Hematopoietic multipotent progenitor cell treated with erythropoietin and hydrocortisone succinate and interleukin-3 and kit ligand, for 17 days (in vitro differentiated cells): ENCODE results near the gene NHSL1.

ENCODE experiments used
- DNase-seq: peaks from one replicate; pipeline ENCODE4 v3.0.0-alpha.2; 2015; ENCODE audit warnings: low spot score

NHSL1 gene

DNA sequence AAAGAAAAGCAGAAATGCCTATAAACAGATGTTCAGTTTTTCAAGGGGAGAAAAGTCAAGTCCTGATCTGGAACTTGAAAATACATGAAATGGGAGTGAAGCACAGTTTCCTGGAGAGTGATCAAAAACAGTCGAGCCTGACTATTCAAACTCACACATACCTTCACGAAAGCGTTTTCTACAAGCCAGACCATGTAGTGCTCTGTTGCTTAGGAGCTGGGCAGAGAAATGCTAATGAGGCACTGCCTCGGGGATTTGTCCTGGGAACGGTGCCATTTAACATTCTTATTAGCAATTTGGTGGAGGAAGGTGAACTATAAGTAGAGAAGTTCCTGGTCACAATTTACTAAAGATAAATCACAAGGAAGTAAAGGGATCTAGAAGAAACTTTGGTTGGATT, 5.9 kb downstream of the NHSL1 start:
- no peak for DNase-seq

GRCh38 chr6:138492871-138493270, 6.4 kb downstream of the NHSL1 start:
- no peak for DNase-seq

DNA sequence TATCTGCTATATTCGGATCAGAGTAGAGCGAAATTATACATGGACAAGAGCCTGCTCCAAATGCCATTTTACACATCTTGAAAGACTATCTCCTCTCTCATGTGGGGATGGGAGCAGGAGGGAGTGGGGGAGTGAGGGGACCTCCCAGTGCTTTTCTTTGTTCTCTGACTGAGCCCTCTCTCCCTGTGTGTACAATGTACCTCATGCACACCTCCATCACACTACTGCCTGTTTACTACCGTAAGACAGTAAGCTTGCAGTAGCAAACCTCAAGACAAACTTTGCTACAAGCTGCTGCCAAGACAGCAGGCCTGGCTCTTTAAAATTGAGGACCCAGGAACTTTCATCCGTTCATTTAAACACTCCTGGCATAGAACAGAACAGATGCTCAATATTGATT, 7.2 kb downstream of the NHSL1 start:
- DNase-seq = no peak

GRCh38 chr6:138491017-138491416, 8.3 kb downstream of the NHSL1 start:
- DNase-seq = no peak

- DNase-seq = no peak
Measured at GRCh38 chr6:138489846-138490245, 9.4 kb downstream of the NHSL1 start.

DNA sequence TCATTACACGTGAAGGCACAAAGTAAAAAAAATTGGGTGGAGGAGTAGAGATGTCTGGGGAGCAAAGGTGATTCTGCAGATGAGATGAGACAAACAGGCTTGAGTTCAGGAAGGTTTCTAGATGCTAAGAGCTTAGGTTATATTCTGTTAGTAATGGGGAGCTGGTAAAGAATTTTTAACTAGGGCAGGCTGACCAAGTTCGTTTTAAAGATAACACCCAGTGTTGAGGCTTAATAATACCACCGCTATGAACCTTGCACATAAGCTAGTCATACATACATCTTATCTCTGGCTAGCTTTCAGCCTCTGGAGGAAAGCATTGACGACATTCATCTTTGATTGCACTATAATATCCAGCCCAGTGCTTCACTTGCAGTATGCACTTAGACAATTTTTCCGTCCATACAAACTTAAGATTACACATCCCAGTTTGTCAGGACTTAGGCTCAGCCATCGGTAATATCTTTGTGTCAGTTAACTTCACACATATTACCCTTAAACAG, 12.1 kb downstream of the NHSL1 start:
- no peak for DNase-seq

DNA sequence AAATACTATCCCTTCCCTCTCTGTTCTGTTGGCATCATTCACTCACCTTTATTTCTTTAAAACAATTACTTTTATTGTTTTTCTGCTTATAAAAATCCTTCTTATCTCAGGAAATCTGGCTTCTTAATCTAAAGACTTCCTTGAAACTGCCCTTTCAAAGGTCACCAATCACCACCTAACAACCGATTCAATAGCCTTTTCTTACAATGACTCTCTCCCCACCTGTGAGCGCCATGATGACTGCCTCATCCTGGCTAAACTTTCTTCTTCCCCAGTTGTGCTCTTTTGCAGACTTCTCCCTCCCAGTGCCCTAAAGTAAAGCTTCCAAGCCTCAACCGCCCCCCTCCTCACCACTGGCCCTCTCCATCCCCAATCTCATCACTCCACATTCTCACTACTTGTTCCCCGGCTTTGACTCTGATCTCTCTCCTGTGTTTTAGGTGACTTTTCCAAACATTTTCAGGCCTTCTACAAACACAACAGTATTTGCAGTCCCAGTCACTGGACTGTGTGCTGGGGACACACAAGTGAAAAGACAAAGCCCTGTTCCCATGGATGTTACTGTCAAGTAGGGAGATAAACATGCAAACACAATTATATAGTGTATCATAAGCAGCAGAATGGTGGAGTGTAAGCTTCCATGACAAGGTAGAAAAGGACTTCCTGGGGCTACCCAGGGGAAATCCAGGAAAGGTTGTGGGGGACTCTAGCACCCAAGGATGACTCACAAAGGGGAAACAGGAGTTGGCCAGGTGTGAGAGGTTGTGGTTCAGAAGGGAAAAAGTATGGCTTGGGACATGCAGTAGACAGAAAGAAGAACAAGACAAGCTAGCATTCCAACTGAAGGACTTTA, 12.8 kb downstream of the NHSL1 start:
- no peak for DNase-seq

GRCh38 chr6:138485586-138486248, 13.6 kb downstream of the NHSL1 start:
- no peak for DNase-seq

DNA sequence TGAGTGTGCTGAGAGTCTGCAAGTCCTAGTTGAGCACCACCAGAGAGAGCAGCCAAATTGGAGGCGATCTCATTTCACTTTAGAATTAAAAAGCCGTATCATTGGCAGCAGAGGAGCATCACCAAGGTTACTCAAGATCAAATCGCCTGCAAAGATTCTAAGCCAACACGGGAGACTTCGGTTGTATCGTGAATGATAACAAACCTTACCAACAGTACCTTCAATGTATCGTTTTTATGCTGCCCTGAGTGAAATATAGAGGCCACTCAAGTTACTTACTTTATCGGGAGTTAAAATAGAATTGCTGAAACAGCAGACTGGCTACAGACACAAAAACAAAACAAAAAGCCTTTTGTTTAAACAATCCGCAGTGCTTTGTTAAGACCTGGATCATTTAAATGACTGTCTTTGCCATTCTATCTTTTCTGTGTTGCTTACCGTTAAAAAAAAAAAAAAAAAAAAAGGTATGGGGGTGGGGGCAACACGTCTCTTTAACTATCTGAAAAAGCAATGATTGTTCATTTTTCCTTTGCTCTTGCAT, 14.2 kb downstream of the NHSL1 start:
- no peak for DNase-seq

- DNase-seq = no peak
Measured at GRCh38 chr6:138484018-138484731, 15.1 kb downstream of the NHSL1 start.

GRCh38 chr6:138482816-138483215, 16.5 kb downstream of the NHSL1 start:
- no peak for DNase-seq

DNA sequence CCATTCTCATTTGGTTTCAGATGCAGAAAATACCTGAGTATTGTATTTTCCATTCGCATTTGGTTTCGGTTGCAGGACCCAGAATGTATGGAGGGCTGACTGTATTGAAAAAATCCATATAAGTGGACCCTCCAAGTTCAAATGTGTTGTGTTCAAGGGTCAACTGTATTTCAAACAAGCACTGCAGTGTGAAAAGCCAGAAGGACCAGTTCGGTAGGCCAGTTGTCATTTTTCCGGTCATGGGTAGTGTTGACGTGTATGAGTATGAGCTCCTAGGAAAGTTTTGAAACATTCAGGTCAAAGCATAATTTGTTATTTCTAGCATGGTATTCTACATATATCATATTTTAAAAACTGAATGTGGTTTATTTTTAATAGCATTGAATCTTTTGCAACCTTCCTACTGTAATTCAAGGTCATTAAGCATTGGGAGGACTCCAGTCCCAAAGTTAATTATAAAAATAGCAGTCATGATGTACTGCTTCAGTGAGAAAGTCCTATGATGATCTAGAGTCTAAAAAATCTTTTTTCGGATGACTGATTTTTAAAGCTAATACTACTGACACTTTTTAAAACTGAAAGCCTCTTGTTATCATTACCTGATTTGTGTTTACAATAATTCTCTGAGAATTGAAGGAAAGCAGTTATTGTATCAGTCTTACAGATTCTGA, 18.9 kb downstream of the NHSL1 start:
- no peak for DNase-seq

DNA sequence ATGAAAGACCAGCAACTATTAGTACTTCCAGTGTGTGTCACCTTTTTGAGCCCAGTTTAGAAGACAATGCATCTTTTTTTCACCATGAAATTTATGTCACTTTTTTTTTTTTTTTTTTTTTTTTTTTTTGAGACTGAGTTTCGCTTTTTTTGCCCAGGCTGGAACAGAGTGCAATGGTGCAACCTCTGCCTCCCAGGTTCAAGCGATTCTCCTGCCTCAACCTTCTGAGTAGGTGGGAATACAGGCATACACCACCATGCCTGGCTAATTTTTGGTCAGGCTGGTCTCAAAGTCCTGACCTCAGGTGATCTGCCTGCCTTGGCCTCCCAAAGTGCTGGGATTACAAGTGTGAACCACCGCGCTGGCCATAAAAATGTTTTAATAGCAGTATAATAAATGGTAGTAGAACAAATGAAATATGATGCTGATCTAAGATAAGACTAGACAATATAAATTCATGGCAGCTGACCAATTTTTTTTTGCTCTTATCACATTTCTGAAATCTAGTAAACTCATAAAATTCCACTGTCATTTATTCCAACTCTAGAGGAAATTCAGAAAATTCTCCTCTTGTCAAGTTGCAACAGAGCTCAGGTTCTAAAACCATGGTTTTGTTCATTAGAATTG, 21.3 kb downstream of the NHSL1 start:
- no peak for DNase-seq

- no peak for DNase-seq
Measured at GRCh38 chr6:138476116-138476515, 23.2 kb downstream of the NHSL1 start.

DNA sequence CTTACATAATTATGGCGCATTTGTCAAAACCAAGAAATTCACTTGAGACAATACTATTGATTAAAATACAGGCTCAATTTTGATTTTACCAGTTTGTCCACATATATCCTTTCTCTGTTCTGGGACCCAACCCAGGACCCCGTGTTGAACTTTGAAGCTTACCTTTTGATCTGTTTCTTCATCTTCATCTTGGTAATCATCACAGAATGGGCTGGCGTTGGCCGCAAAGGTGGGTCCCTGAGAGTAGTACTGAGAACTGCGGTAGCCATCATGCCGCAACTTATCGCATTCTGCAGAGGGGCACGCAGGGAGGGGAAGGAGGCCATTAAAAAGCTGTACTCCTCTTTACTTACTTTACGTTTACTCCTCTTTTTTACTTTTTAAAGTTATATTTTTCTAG, 26.1 kb downstream of the NHSL1 start:
- no peak for DNase-seq

DNA sequence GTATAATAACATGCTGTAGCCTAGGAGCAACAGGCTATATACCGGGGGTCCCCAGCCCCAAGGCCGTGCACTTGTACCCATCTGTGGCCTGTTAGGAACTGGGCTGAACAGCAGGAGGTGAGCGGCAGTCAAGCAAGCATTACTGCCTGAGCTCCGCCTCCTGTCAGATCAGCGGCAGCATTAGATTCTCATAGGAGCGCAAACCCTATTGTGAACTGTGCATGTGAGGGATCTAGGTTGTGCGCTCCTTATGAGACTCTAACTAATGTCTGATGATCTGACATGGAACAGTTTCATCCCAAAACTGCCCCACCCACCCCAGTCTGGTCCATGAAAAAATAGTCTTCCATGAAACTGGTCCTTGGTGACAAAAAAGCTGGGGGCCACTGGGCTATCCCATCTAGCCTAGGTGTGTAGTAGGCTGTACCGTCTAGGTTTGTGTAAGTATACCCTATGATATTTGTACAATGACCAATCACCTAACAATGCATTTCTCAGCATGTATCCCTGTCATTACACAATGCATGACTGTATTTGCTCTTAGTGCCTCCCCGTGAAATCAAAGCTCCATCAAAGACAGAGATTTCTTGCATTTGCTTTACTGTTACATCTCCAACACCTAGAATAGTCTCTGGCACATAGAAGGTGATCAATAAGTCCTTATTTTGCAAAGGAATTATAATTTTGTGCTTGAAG, 30.8 kb downstream of the NHSL1 start:
- no peak for DNase-seq

GRCh38 chr6:138467901-138468300, 31.4 kb downstream of the NHSL1 start:
- DNase-seq = no peak

- no peak for DNase-seq
Measured at GRCh38 chr6:138465007-138465645, 34.2 kb downstream of the NHSL1 start.

GRCh38 chr6:138464085-138464484, 35.2 kb downstream of the NHSL1 start:
- no peak for DNase-seq

- DNase-seq = no peak
Measured at GRCh38 chr6:138461647-138462046, 37.6 kb downstream of the NHSL1 start.
